ENCODE measurements around the gene PAK6. TPM values are rescaled to one million over a fixed set of nuclear protein-coding genes. Genes with fewer than 3 reads are reported as not detected.

The PAK6 gene
- total and polyA plus RNA-seq, 11 donors, result 0.93 to 17.4 (median 7.6) TPM

DNA sequence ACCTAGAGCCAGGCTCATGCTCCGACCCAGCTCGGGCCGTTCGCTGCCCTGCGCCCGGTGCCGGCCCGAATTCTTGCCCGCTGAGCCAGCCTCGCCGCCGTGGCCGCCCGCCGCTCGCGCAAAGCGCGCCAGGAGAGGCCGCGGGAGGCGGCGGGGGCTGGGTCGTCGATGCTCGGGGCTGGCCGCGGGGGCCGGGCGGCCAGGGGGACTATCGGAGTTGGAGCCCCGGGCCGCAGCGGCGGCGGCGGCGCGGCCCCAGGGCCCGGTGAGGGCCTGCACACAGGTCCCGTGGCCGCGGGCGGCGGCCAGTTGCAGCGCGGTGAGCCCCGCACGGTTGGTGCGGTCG, 42.9 kb downstream of the PAK6 start:
- Histone ChIP-seq H3K9me3 (no peaks in the 10 kb centered on the region), H3K36me3 (peaks cover 0 to 2% (median 0%) of the 10 kb centered on the region in 9 donors), H3K4me1 (peaks cover 0 to 62% (median 29%) of the 10 kb centered on the region in 12 donors), H3K4me3 (peak overlapping the region; percentile 11 to 64 (median 50)), H3K27me3 (peaks cover 19 to 62% (median 48%) of the 10 kb centered on the region in 9 donors), H3K27ac (no peak overlapping the region)
- no peak for ATAC-seq
- intact Hi-C loops (cut with DNase I), result loop anchor here in 2 of 10 donors (2.0 kb wide), 2 partner anchors 29 to 143 kb away; no protein-coding TSS in a partner anchor
- no peak for DNase-seq
- TF ChIP-seq, protein P1, sequence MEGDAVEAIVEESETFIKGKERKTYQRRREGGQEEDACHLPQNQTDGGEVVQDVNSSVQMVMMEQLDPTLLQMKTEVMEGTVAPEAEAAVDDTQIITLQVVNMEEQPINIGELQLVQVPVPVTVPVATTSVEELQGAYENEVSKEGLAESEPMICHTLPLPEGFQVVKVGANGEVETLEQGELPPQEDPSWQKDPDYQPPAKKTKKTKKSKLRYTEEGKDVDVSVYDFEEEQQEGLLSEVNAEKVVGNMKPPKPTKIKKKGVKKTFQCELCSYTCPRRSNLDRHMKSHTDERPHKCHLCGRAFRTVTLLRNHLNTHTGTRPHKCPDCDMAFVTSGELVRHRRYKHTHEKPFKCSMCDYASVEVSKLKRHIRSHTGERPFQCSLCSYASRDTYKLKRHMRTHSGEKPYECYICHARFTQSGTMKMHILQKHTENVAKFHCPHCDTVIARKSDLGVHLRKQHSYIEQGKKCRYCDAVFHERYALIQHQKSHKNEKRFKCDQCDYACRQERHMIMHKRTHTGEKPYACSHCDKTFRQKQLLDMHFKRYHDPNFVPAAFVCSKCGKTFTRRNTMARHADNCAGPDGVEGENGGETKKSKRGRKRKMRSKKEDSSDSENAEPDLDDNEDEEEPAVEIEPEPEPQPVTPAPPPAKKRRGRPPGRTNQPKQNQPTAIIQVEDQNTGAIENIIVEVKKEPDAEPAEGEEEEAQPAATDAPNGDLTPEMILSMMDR (IDR thresholded peaks at IDR 0.05), result no peak
- TF ChIP-seq POLR2A (IDR thresholded peaks at IDR 0.05), result no peak
- 11 to 16% methylated on average over 51 of the region's 51 CpGs; no CpG with 5 or more reads in 2 of the 4 donors for WGBS, 4 donors

GRCh38 chr15:40282147-40282868, 43.4 kb downstream of the PAK6 start:
- H3K4me1 ChIP-seq, result peaks cover 0 to 62% (median 30%) of the 10 kb centered on the region in 12 donors
- H3K36me3 ChIP-seq, result peaks cover 0 to 6% (median 0%) of the 10 kb centered on the region in 9 donors
- no peaks in the 10 kb centered on the region for H3K9me3 ChIP-seq
- no peak for TF ChIP-seq POLR2A (IDR thresholded peaks at IDR 0.05)
- TF ChIP-seq, protein P1 (IDR thresholded peaks at IDR 0.05), result peak; percentile 16 to 54 (median 37)
- H3K27me3 ChIP-seq, result peaks cover 19 to 62% (median 48%) of the 10 kb centered on the region in 9 donors
- intact Hi-C loops (cut with DNase I), result no loop called here
- peak overlapping the region; percentile 11 to 64 (median 50) for H3K4me3 ChIP-seq
- peak in 3 of 5 donors; percentile 37 to 79 (median 56) for DNase-seq
- WGBS, 4 donors, result 0 to 4% (median 1%) methylated on average over 1 to 92 of the region's 92 CpGs
- peak in 2 of 4 donors; percentile 27 to 43 for ATAC-seq
- H3K27ac ChIP-seq, result no peak overlapping the region

DNA sequence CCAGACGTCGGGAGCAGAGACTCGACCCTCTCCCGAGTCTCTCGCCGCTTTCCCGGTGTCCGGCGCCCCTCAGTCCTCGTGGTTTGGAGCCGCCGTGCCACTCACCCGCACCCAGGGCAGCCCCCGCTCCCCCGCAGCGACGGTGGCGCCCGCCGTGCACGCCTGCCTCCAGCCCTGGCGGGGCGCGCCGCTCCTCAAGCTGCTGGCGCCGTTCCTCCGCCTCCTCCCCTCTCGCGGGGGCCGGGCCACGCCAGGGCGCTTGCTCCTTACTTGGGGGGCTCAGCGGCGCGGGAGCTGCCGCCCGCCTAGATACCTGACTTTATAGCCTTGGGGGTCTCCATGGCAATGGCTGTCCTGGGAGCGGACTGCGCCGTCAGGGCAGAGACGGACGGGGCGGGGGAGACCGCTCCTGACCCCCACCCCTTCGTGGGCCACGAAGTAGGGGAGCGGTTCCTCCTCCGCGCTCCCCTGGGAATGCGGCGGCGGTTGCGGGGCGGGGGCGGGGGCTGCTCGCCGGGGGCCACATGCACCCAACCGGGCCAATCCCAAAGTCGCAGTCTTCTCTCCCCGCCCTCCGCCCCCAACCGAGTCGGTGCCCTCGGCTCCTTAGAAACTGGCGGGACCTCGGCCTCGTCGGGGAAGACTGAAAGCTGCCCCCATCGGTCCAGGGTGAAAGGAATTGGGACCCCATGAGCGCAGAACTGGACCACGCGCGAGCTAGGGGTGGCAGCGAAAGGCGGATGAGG, 44.2 kb downstream of the PAK6 start, which contains the start of gene ANKRD63:
TSS of gene ANKRD63 (minus strand) at position 196 of the 746 bp plus-strand sequence. CDS start 478 bp downstream, outside the sequence.
- DNase-seq, result peak in 2 of 5 donors; percentile 23 to 76
- 9 to 18% (median 11%) methylated on average over 23 to 76 of the region's 76 CpGs for WGBS, 4 donors

More for the DNA sequence above, 44.2 kb downstream of the PAK6 start, which contains the start of gene ANKRD63:
- no peak within 1 kb of the TSS for H3K27ac ChIP-seq
- TF ChIP-seq, protein P1 (IDR thresholded peaks at IDR 0.05), result no peak
- no peak for TF ChIP-seq POLR2A (IDR thresholded peaks at IDR 0.05)
- H3K4me1 ChIP-seq, result peaks cover 0 to 55% (median 30%) of the 10 kb centered on the region in 12 donors
- peak in 2 of 4 donors; percentile 3 to 34 for ATAC-seq
- H3K9me3 ChIP-seq, result no peaks in the 10 kb centered on the region
- H3K4me3 ChIP-seq, result peak within 1 kb of the TSS; percentile 11 to 64 (median 50)
- intact Hi-C loops (cut with DNase I), result no loop called here
- peaks cover 19 to 57% (median 45%) of the 10 kb centered on the region in 9 donors for H3K27me3 ChIP-seq
- H3K36me3 ChIP-seq, result peaks cover 0 to 11% (median 0%) of the 10 kb centered on the region in 9 donors

All from heart left ventricle (tissue), 16 donors.